Germinal center (tissue), 1 donor: ENCODE data around the gene SHROOM1.

Experiments used
- DNase-seq: peaks from one replicate; pipeline ENCODE4 v3.0.0; 2012; ENCODE audit warnings: mixed read lengths, low spot score

The SHROOM1 gene

GRCh38 chr5:132825033-132825833 lies 5.2 kb downstream of the SHROOM1 start:
- no peak for DNase-seq

- no peak for DNase-seq
These were observed 6.0 kb downstream of the SHROOM1 start for GRCh38 chr5:132824426-132824825.

GRCh38 chr5:132823481-132824050 lies 6.9 kb downstream of the SHROOM1 start:
- DNase-seq: no peak

GRCh38 chr5:132822650-132823480 lies 7.6 kb downstream of the SHROOM1 start:
- DNase-seq: no peak

- DNase-seq: no peak
These were observed 8.7 kb downstream of the SHROOM1 start for GRCh38 chr5:132821791-132822190.

GRCh38 chr5:132821350-132821749 lies 9.1 kb downstream of the SHROOM1 start:
- no peak for DNase-seq

GRCh38 chr5:132820162-132820754 lies 10.2 kb downstream of the SHROOM1 start:
- peak; percentile 89 for DNase-seq

- DNase-seq: peak; percentile 32
These were observed 11.0 kb downstream of the SHROOM1 start for GRCh38 chr5:132819468-132819867.

- no peak for DNase-seq
These were observed 13.4 kb downstream of the SHROOM1 start for GRCh38 chr5:132817011-132817410.

- no peak for DNase-seq
These were observed 13.9 kb downstream of the SHROOM1 start for GRCh38 chr5:132816554-132816953.

GRCh38 chr5:132816083-132816482 lies 14.4 kb downstream of the SHROOM1 start:
- DNase-seq: no peak

- DNase-seq: no peak
These were observed 15.0 kb downstream of the SHROOM1 start for GRCh38 chr5:132815454-132815853.

- no peak for DNase-seq
These were observed 15.7 kb downstream of the SHROOM1 start for GRCh38 chr5:132814503-132815294.

- peak; percentile 51 for DNase-seq
These were observed 16.6 kb downstream of the SHROOM1 start for GRCh38 chr5:132813599-132814502.

GRCh38 chr5:132812781-132813598 lies 17.5 kb downstream of the SHROOM1 start, which contains the start of gene SOWAHA:
SOWAHA (plus strand) TSS chr5:132813302; CDS start chr5:132813622, 320 bp downstream.
- DNase-seq: peak; percentile 33

GRCh38 chr5:132812123-132812765 lies 18.2 kb downstream of the SHROOM1 start:
- no peak for DNase-seq

GRCh38 chr5:132810605-132811004 lies 19.8 kb downstream of the SHROOM1 start:
- no peak for DNase-seq

GRCh38 chr5:132808866-132809265 lies 21.6 kb downstream of the SHROOM1 start:
- DNase-seq: no peak

- DNase-seq: no peak
These were observed 22.0 kb downstream of the SHROOM1 start for GRCh38 chr5:132808448-132808847.
